Measurements from ENCODE around the gene RALBP1. TPM values are rescaled to one million over a fixed set of nuclear protein-coding genes. Genes with fewer than 3 reads are reported as not detected.

The RALBP1 gene
- 44.7 and 64.3 TPM in 2 replicates for total RNA-seq

GRCh38 chr18:9474983-9475642 lies at the start of gene RALBP1:
Gene RALBP1 (plus strand): TSS chr18:9475513. CDS start chr18:9513046, 37,533 bp downstream.

Other genes starting within 250 kb of the RALBP1 start
- gene TWSG1, start 140.7 kb upstream of the RALBP1 start, total RNA-seq = 83.6 and 106 TPM in 2 replicates
- gene PPP4R1, start 139.0 kb downstream of the RALBP1 start, total RNA-seq = 79.3 and 94.1 TPM in 2 replicates
- 18.6 and 21.0 TPM in 2 replicates for gene RAB31, start 232.8 kb downstream of the RALBP1 start, total RNA-seq

All from myometrial cell (primary cell).